ENCODE measurements around the gene ZNF646.
A peak's percentile ranks its signal among the peaks of the same experiment; 100 is the strongest.

ZNF646 gene

DNA sequence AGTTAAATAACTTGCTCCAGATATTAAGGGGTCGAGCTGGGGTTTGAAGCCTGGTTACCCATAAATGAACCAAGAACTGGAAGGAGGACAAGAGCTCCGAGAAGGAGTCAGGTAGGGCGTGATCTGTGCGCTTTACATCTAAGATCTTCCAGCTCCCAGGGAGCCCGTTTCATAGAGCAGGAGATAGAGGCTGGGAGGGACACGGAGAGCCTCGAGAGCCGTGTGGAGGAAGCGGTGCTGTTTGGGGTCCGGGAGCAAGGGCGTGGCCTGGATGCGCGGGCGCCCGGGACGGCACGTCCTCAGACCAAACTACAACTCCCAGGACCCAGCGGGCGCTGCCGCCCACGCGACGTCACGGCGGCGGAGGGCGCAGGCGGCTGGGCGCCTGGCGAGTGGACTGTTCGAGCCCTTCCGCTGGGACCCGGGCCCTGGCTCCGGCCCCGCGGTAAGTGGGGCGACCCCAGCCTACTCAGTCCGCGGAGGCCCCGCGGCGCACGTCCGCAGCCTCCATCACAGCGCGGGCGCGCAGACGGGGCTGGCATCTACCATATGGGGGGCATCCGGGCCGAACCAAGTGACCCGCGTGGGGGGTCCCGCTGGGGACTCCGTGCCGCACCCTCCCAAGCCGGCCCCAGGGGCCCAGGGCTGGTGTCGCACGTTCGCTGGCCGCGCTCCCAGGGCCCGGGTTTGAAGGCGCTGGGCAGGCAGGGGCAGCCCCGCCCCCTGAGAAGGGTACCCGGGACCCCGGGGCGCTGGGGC lies 34.0 kb downstream of the ZNF646 start, which contains the start of gene BCKDK:
BCKDK (plus strand) TSS at position 352 of the 759 bp plus-strand sequence. CDS start 838 bp downstream, outside the sequence.
- peak; percentile 92 for DNase-seq (ENCODE audit: low spot score)

DNA sequence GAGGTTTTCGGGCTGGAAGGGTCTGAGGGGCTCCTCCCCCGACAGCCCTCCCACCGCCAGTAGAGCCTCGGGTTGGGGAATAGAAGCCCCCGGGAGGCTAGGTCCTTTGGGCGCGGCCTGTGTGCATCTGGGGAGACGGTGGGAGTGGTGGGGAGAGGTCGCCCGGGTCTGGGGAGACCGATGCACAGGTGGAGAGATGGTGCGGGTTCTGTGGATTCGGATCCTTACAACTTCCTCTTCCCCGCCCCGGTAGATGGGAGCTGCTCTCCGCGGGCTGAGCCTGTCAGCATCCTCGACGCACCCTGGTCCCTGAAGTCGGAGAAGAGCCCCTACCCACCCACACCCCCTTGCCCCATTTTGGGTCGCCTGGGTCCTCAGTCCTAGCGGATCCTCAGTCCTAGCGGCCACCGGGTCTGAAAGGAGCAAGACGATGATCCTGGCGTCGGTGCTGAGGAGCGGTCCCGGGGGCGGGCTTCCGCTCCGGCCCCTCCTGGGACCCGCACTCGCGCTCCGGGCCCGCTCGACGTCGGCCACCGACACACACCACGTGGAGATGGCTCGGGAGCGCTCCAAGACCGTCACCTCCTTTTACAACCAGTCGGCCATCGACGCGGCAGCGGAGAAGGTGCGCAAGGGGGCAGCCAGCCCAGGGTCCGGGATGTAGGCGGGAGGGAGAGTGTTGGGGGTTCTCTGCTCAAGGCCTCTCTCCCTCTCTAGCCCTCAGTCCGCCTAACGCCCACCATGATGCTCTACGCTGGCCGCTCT lies 34.8 kb downstream of the ZNF646 start:
- DNase-seq (ENCODE audit: low spot score): no peak

DNA sequence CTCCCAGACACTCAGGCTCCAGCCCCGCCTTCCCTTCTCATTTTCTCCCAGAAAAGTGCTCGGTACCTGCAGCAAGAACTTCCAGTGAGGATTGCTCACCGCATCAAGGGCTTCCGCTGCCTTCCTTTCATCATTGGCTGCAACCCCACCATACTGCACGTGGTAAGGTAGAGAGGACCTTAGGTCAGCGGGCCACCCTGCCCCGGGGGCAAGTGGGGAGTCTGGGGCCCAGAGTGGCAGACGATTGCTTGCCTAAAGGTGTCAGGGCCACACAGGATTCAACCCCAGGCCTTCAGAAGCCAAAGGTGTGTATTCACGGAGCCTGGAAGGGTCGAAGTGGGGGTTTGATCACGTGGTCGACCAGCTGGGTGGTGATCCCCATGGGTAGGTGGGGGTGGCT lies 35.4 kb downstream of the ZNF646 start:
- DNase-seq (ENCODE audit: low spot score): no peak

DNA sequence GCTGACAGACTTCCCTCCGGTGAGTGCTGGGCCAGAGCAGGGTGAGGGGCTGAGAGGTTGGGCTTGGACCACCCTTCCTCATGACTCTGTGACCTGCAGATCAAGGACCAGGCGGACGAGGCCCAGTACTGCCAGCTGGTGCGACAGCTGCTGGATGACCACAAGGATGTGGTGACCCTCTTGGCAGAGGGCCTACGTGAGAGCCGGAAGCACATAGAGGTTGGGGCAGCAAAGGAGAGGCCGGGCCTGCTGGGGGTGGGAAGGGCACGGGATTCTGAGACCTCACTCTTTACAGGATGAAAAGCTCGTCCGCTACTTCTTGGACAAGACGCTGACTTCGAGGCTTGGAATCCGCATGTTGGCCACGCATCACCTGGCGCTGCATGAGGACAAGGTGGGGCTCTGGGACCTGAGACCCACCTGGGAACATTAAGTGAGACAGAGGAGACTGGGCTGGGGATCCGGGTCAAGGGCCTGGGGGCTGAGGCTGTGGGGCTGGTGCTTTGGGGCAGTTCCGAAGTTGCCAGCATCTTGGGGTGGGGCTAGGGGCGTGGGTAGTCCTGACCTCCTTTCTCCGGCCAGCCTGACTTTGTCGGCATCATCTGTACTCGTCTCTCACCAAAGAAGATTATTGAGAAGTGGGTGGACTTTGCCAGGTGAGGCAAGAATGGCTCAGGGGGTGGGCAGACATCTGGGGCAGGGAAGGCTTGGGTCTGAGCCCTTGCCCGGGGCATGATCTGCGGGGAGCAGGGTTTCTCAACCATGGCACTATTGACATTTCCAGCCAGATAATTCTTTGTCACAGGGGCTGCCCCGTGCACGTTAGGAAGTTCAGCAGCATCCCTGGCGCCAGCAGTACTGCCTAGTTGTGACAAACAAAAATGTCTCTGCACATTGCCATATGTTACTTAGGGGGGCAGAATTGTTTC lies 36.1 kb downstream of the ZNF646 start:
- no peak for DNase-seq (ENCODE audit: low spot score)

DNA sequence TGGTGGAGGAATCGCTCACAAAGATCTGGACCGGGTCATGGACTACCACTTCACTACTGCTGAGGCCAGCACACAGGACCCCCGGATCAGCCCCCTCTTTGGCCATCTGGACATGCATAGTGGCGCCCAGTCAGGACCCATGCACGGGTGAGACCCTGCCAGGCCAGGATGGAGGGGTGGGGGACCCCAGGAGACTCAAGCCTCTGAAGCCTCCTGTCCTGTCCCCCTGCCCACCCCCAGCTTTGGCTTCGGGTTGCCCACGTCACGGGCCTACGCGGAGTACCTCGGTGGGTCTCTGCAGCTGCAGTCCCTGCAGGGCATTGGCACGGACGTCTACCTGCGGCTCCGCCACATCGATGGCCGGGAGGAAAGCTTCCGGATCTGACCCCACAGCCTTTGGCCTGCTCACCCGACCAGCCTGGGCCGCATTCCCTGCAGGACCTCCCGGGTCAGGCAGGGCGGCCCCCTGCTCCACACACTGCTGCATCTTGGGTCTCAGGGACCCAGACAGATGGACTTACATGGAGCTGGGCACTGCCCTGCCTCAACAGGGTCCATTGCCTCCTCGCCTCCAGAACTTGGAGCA lies 37.8 kb downstream of the ZNF646 start:
- no peak for DNase-seq (ENCODE audit: low spot score)

DNA sequence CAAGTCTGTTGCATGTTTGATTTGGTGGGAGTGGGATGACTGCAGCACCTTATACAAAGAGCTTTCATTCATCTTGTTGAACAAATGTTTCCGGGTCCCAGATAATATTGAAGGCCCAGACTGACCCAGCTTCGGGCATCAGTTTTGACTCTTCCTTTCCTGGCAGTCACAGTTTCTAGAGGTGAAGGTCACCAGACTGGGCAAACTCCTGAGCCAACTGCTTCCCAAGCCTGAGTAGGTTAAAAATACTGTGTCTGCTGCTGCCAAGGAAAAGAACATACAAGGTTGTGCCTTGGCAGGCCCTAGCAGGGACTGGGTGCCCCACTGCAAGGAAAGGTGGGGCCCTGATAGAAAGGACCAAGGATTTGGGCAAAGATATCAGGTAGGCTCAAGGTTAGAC lies 38.5 kb downstream of the ZNF646 start:
- no peak for DNase-seq (ENCODE audit: low spot score)

DNA sequence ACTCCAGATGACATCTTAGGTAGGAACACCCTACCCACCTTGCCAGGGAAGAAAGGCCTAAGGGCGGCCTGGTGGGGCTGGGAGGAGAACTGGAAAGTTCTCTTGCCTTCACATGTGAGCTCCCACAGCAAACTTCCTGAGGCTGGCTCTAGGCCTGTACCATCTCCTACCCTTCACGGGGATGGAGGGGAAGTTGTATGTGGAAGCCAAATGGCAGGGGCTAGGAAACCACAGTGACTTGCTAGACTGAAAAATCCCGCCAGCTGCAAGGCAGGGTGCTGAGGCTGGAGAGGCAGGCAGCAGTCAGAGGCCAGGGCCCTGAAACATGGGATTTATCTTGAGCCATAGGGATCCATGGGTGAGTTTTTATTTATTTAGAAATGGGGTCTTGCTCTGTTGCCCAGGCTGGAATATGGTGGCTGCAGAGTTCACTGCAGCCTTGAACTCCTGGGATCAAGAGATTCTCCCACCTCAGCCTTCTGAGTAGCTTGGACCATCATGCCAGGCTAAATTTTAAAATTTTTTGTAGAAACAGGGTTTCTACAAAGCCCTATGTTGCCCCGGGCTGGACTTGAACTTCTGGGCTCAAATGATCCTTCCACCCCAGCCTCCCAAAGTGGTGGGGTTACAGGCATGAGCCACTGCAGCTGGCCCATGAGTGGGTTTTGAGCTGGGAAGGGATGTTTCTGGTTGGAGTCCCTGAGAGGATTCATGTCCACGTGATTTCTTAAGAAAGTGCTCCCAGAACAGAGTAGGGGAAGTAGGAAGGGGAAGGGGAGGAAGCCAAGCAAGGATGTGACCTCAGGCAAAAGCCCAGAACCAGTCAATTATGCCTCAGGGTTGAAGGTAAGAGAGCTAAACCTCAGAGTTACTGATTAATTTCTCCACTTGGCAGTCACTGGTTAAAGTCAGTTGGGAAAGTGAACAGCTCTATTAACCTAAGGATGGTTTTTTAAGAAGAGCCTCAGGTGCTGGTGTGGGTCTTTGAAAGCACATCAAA lies 39.2 kb downstream of the ZNF646 start:
- no peak for DNase-seq (ENCODE audit: low spot score)

DNA sequence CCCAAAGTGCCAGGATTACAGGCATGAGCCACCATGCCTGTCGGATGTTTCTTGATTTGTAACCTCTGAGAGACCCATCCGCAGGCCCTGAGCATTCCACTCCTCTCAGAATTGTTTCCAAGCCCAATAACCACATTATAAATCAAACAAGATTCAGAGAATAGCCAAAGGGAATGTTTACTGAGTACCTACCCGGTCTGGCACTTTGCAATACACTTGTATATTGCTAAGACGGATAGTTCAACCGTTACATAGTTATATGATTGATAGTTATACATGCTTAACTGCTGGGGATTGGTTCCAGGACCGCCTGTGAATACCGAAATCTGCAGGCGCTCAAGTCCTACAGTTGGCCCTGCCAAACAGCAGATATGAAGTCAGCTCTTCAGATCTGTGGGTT lies 40.2 kb downstream of the ZNF646 start:
- DNase-seq (ENCODE audit: low spot score): no peak

DNA sequence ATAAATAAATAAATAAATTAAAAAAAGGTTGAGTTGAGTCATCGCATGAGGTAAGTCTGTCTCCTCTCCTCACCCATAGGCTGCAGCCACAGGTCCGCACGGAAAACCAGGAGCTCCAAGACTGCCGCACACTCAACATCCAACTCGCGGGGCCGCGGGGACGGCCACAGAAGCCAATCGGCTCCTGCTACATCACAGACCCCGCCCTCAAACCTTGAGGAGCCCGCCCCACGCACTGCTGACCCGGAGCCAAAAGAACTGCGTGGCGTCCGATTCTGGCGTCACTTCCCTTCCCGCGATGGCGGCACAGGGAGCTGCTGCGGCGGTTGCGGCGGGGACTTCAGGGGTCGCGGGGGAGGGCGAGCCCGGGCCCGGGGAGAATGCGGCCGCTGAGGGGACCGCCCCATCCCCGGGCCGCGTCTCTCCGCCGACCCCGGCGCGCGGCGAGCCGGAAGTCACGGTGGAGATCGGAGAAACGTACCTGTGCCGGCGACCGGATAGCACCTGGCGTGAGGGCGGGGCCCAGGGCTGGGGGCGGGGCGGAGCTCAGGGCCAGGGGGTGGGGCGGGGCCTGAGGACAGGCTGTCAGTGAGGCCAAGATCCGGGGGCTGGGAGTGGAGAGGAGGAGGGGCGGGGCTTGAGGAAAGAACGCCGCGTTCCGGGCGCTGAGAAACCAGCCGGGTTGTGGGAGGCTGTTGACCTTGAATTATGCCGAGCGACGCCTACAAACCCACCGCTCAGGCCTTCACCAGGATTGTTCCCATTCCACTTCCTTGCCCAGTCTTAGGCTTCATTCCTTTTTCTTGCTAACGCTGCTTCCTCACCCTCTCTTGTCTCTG lies 43.4 kb downstream of the ZNF646 start, which contains the start of gene KAT8:
KAT8 (plus strand) TSS at position 281 of the 839 bp plus-strand sequence; CDS start at position 299, 18 bp downstream.
- DNase-seq (ENCODE audit: low spot score): peak; percentile 96

DNA sequence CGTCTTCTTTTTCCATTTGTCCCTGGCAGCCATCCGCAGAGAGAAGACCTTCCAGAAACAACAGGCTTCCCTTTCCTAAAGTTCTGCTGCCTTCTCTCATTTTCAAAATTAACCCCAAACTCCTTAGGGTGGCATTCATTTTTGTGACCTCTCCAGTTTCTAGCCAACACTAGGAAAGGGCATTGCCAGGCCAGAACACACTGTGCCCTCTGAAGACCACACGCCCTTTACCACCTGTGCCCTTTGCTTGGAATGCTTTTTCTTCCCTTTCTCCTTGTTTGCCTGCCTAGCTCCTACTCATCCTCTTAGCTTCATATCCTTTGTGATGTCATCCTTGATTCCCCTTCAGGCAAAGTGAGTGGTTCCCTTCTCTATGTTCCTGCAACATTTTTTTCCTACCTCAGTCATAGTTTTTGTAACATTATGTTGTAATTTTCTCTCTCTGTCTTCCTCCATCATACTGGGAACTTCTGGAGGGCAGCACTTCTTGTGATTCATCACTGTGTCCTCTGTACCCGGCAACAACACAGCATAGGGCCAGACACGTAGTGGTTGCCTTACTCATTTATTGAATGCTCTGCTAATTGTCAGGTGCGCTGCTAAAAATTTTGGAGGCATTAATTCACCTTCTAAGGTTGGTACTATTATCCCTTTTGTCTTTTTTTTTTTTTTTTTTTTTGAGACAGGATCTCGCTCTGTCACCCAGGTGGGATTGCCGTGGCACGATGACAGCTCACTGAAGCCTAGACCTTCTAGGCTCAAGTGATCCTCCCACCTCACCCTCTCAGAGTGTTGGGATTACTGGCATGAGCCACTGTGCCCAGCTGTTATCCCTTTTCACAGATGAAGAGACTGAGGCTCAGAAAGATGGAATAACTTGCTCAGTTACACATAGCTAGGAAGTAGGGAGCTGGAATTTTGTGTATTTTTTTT lies 44.3 kb downstream of the ZNF646 start:
- DNase-seq (ENCODE audit: low spot score): no peak

DNA sequence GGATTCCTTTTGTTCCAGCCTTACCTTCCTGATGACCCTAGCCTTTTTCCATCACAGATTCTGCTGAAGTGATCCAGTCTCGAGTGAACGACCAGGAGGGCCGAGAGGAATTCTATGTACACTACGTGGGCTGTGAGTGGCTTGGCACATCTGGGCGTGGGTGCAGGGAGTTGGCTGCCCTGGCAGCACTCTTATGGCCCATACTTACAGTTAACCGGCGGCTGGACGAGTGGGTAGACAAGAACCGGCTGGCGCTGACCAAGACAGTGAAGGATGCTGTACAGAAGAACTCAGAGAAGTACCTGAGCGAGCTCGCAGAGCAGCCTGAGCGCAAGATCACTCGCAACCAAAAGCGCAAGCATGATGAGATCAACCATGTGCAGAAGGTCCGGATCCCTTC lies 45.9 kb downstream of the ZNF646 start:
- DNase-seq (ENCODE audit: low spot score): no peak

DNA sequence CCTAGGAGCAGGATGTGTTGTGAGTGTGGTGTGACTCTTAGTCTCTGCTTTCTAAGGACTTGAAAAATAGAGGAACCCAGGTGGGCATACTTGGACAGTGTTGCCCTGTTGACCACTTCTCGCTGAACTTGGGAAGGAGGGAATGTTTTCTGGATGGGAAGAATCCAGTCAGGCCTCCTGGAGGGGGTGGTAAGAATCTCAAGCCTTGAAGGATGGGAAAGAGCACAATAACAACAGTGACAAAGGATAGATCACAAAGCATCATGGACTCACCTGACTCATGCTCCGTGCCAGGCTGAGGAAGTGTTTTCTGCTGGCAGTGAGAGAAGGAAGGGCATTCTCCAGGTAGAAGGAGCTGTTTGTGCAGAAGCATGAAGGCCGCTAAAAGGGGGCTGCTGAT lies 51.6 kb downstream of the ZNF646 start:
- no peak for DNase-seq (ENCODE audit: low spot score)

DNA sequence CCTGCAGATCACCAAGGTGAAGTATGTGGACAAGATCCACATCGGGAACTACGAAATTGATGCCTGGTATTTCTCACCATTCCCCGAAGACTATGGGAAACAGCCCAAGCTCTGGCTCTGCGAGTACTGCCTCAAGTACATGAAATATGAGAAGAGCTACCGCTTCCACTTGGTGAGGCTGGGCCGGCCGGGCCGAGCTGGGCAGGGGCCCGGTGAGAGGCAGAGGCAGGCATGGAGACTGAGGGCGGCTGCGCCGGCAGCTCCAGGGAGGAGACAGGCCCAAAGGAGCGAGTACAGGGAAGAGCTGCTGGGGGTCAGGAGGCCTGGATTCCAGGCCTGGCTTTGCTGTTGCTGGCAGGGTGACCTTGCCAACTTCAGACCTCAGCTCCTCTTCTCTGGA lies 53.0 kb downstream of the ZNF646 start:
- DNase-seq (ENCODE audit: low spot score): no peak

DNA sequence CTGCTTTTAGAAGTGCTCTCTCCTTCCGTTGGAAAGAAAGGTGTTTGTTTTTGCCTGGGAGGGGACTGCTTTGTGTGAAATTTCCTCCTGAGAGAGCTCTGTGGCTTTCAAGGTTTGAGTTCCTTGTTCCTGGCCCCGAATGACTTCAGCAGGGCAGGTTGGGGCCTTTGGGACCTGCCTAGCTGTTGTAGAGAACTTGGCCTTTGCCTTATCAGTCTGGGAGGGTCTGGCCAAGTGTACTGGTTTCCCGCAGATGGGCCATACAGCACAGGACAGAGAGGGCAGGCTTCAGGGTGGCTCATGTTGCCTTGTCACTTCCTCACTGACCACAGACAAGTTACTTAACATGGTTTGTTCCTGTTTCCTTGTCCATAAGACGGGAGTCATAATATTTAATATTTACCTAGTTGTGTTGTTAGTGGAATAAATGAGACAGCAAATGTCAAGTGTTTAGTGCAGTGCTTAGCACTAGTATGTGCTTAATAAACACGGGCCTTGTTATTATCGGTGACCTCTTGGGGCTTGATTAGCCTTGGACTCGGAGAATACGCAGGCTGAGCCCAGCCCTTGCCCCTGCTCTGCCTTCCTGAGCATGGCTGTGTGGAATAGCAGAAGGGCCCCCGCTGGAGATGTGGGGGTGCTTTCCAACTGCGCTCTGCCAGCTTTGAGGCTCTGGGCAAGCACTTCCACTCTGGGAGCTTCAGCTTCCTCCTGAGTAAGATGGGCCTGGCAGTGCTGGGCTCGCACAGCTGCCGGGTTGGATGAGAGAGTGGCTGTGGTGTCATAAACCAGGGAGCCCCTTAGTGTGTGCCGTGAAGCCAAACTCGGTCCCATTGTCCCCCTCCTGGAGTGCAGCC lies 54.7 kb downstream of the ZNF646 start:
- DNase-seq (ENCODE audit: low spot score): no peak

DNA sequence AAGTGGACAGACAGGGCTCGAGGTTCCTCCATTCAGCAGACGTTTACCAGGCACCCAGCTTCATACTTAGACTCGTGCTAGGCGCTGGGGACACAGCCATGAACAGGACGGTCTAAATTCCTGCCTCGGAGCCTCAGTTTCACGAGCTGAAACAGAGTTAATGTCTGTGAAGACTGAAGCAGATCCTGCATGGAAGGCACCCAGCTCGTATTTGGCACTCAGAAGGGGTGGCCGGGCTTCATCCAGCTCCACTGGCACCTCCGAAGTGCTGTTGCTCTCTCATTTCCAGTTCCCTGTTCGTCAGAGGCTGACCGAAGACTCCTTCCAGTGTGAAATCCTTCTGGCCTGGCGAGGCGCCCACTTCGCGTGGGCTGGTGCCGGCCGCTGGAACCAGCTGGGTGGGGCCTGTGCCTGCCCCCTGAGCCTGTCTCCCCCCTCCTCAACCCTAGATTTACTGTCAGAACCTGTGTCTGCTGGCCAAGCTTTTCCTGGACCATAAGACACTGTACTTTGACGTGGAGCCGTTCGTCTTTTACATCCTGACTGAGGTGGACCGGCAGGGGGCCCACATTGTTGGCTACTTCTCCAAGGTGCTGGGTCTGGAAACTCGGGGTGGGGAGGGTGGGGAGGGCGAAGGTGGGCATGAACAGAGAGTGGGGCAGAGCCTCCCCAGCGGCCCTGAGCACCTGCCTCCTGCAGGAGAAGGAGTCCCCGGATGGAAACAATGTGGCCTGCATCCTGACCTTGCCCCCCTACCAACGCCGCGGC lies 55.5 kb downstream of the ZNF646 start:
- DNase-seq (ENCODE audit: low spot score): no peak

DNA sequence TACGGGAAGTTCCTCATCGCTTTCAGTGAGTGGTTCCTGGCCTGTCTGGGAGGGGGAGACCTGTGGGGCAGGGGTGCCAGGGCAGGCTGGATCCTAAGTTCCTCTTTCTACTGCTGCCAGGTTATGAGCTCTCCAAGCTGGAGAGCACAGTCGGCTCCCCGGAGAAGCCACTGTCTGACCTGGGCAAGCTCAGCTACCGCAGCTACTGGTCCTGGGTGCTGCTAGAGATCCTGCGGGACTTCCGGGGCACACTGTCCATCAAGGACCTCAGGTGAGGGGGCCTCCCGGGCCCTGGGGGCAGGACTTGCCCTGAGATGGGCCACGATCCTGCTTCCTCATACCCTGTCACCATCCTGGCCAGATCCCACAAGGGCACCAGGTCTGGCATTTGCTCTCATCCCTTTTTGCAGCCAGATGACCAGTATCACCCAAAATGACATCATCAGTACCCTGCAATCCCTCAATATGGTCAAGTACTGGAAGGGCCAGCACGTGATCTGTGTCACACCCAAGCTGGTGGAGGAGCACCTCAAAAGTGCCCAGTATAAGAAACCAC lies 56.2 kb downstream of the ZNF646 start:
- DNase-seq (ENCODE audit: low spot score): no peak

Data from D341Med (cell line).